Stomach (tissue), 9 donors: ENCODE data around the gene ANKS1A. TPM values are rescaled to one million over a fixed set of nuclear protein-coding genes. Genes with fewer than 3 reads are reported as not detected.

Experiments
- DNase-seq, 2 donors: peaks; one replicate each; pipeline versions ENCODE4 v3.0.0 to v3.0.0-alpha.2; 2013 to 2019
- H3K27ac ChIP-seq, 5 donors: fragments of 200-600 bp in 4 of 5; sonication (generic) in 4 of 5; one replicate each; pipeline ENCODE4 v1.5.1; 2013 to 2019; ENCODE audit warnings: mild to moderate bottlenecking in 1 of 5, moderate library complexity in 1 of 5
- H3K27me3 ChIP-seq, 3 donors: fragments of 200-600 bp; sonication (generic); one replicate each; pipeline ENCODE4 v1.5.1; 2017 to 2019; ENCODE audit warnings: mixed run types in 1 of 3
- H3K36me3 ChIP-seq, 4 donors: fragments of 200-600 bp; sonication (generic); 1 replicate in 3 of 4; 2 replicates in 1 of 4; pipeline ENCODE4 v1.5.1; 2016 to 2019
- H3K4me1 ChIP-seq, 4 donors: fragments of 200-600 bp; sonication (generic); one replicate each; pipeline ENCODE4 v1.5.1; 2016 to 2019
- H3K4me3 ChIP-seq, 4 donors: fragments of 200-600 bp; sonication (generic) in 3 of 4; one replicate each; pipeline ENCODE4 v1.5.1; 2016 to 2019; ENCODE audit warnings: mild to moderate bottlenecking in 1 of 4
- H3K9me3 ChIP-seq, 4 donors: fragments of 200-600 bp; sonication (generic); one replicate each; pipeline ENCODE4 v1.5.1; 2016 to 2019
- CTCF ChIP-seq, 7 experiments: fragments of 450-650 bp in 4 of 7; fragments of 200-600 bp in 3 of 7; sonication (generic) in 3 of 7; IDR thresholded peaks; one replicate each; pipeline ENCODE4 v1.5.1; 2016 to 2019; ENCODE audit warnings: antibody characterized with exemption in 7 of 7, control low read depth in 2 of 7, mild to moderate bottlenecking in 1 of 7
- EP300 ChIP-seq: sonication (generic); formaldehyde crosslinking; IDR thresholded peaks from one replicate; pipeline ENCODE4 v1.6.1; 2017; ENCODE audit warnings: antibody characterized with exemption
- POLR2A ChIP-seq, 4 donors: fragments of 450-650 bp; IDR thresholded peaks; one replicate each; pipeline ENCODE4 v1.6.1; 2016; ENCODE audit warnings: antibody characterized with exemption in 4 of 4, control low read depth in 2 of 4, mild to moderate bottlenecking in 1 of 4, moderate library complexity in 1 of 4
- POLR2AphosphoS5 ChIP-seq, 3 donors: sonication (generic); formaldehyde crosslinking; IDR thresholded peaks; one replicate each; pipeline ENCODE4 v1.6.1; 2016; ENCODE audit warnings: antibody characterized with exemption in 3 of 3
- WGBS, 5 donors: extraction: QIAGEN DNeasy Blood & Tissue Kit in 3 of 5; methylation state at CpG; one replicate each; pipeline versions ENCODE4 v1.1.5 to v1.1.7; 2013 to 2018; 5-methylcytosine and 5-hydroxymethylcytosine counted together
- intact Hi-C: fragments of 100-400 bp; cut with DNase I; formaldehyde crosslinking; loops from one replicate; pipeline ENCODE4 v1.15.1; 2023; ENCODE audit warnings: low total_unique reads
- polyA plus RNA-seq, 3 donors: library from polyadenylated mRNA; stranded (reverse); fragments of 200-250 nt; gene quantifications; one replicate each; pipeline ENCODE4 v1.2.3, GENCODE V29; 2013
- total RNA-seq, 5 donors: library from RNA; depleted of rRNA; stranded (reverse); fragments of >200 nt; gene quantifications; one replicate each; pipeline versions ENCODE4 v1.1.0 to v1.2.3, GENCODE V29; 2014 to 2016
- donor health status: healthy with polysubstance abuse.
- donor health status: Bipolar disorder and iron deficiency.
- donor health status: healthy.

The ANKS1A gene
- total and polyA plus RNA-seq, 8 donors = 6.1 to 40.6 (median 21.5) TPM

DNA sequence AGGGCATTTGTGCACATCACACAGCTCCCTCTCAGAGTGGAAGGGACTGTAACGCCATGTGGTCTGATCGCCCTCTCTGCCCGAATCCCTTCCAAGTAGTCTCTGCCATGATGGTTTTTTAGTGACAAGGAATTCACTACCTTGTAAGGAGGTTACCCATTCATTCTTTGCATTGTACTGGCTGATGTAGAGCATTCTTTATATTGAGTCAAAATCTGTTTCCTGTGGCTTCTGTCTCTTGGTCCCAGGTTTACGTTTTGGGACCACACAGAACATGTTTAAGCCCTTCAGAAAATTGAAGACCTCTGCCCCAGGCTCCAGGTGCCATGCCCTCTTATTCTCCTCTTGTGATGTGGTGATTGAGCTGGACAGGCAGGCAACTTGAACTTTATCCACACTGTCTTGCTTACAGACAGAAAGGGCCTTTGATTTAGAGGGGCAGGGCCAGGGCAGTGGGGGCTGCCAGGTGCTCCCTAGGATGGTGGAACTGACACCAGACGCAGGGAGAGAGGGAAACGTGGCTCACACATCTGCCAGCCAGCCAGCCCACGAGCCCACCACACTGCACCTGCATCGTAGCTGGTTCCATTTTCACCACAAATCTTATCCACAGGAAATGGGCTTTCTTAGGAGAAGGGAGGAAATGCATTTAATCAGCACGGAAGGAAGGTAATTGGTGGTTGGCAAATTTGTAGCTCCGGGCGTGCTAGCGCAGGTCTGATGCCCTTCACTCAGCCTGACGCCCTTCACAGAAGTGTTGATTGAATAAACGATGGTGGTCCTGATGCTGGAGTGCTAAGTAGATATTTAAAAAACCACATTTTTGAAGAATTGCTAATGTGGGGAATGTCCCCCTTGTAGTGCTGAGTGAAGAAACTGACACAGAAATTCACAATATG lies 173.9 kb downstream of the ANKS1A start:
- Histone ChIP-seq H3K27ac (no peak overlapping the region), H3K36me3 (peaks cover 39 to 96% (median 95%) of the 10 kb centered on the region in 4 donors), H3K27me3 (no peaks in the 10 kb centered on the region), H3K4me3 (no peak overlapping the region), H3K9me3 (no peaks in the 10 kb centered on the region), H3K4me1 (peaks cover 0 to 41% (median 13%) of the 10 kb centered on the region in 4 donors)
- TF ChIP-seq POLR2A (IDR thresholded peaks at IDR 0.05) (no peak), EP300 (no peak), POLR2AphosphoS5 (IDR thresholded peaks at IDR 0.05) (no peak), CTCF (IDR thresholded peaks at IDR 0.05) (no peak)
- DNase-seq = no peak
- WGBS, 5 donors = 70 to 87% (median 86%) methylated on average over 14 of the region's 14 CpGs
- intact Hi-C loops = no loop called here

DNA sequence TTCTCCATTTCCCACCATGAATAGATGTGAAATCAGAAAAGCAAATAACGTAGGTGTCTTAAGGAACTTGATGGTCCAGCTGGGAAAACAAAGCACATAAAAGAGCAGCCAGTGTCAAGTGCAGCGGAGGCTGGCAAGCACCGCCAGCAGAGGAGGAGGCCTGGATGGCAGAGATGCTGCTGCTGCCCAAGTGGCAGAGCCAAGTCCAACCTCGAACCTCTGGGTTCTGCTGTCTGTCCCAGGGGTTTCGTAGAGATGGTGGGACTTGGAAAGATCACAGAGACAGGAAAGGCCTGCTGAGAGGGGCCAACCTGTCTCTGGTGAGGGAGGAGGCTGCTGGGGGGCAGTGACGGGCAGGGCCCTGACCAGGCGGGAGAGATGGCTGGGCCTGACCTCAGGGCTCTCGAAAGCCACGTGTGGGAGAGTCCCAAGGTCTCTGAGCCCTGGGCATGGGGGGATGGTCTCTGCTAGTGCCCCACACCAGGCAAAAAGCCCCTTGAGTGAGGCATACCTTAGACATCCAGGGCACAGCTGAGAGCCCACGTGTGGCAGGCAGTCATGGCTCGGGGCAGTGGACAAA lies 174.7 kb downstream of the ANKS1A start:
- intact Hi-C loops = no loop called here
- Histone ChIP-seq H3K4me1 (peaks cover 0 to 33% (median 5%) of the 10 kb centered on the region in 4 donors), H3K36me3 (peaks cover 39 to 95% (median 91%) of the 10 kb centered on the region in 4 donors), H3K27ac (peak overlapping the region in 2 of 5 donors; percentile 33 to 57), H3K27me3 (no peaks in the 10 kb centered on the region), H3K9me3 (no peaks in the 10 kb centered on the region), H3K4me3 (no peak overlapping the region)
- WGBS, 5 donors = 80 to 86% (median 83%) methylated on average over 11 of the region's 11 CpGs
- no peak for DNase-seq
- TF ChIP-seq CTCF (IDR thresholded peaks at IDR 0.05) = no peak
- no peak for TF ChIP-seq POLR2A (IDR thresholded peaks at IDR 0.05)
- TF ChIP-seq POLR2AphosphoS5 (IDR thresholded peaks at IDR 0.05) = no peak
- TF ChIP-seq EP300 = no peak

- Histone ChIP-seq H3K27me3 (no peaks in the 10 kb centered on the region), H3K36me3 (peaks cover 41 to 95% (median 90%) of the 10 kb centered on the region in 4 donors), H3K4me3 (no peak overlapping the region), H3K4me1 (peaks cover 0 to 28% (median 3%) of the 10 kb centered on the region in 4 donors), H3K9me3 (no peaks in the 10 kb centered on the region), H3K27ac (peak overlapping the region in 2 of 5 donors; percentile 33 to 57)
- intact Hi-C loops = no loop called here
- no peak for DNase-seq
- 72 to 85% (median 80%) methylated on average over 8 of the region's 8 CpGs for WGBS, 5 donors
- no peak for TF ChIP-seq POLR2A (IDR thresholded peaks at IDR 0.05)
- no peak for TF ChIP-seq CTCF (IDR thresholded peaks at IDR 0.05)
- no peak for TF ChIP-seq POLR2AphosphoS5 (IDR thresholded peaks at IDR 0.05)
- no peak for TF ChIP-seq EP300
These were observed 175.2 kb downstream of the ANKS1A start for GRCh38 chr6:35064290-35064689.

GRCh38 chr6:35064757-35065440 lies 175.8 kb downstream of the ANKS1A start:
- Histone ChIP-seq H3K9me3 (no peaks in the 10 kb centered on the region), H3K27ac (peak overlapping the region in 2 of 5 donors; percentile 33 to 57), H3K4me1 (peaks cover 0 to 21% (median 3%) of the 10 kb centered on the region in 4 donors), H3K4me3 (no peak overlapping the region), H3K36me3 (peaks cover 36 to 95% (median 85%) of the 10 kb centered on the region in 4 donors), H3K27me3 (no peaks in the 10 kb centered on the region)
- TF ChIP-seq POLR2A (IDR thresholded peaks at IDR 0.05) (no peak), CTCF (IDR thresholded peaks at IDR 0.05) (no peak)
- DNase-seq = no peak
- WGBS, 5 donors = 67 to 92% (median 80%) methylated on average over 8 of the region's 8 CpGs
- intact Hi-C loops = no loop called here
